Kidney epithelial cell (primary cell): Measurements from ENCODE around the gene BCAR3. TPM values are rescaled to one million over a fixed set of nuclear protein-coding genes. Genes with fewer than 3 reads are reported as not detected.

Experiments
- DNase-seq: peaks from one replicate; pipeline ENCODE4 v3.0.0-alpha.2; 2010; ENCODE audit warnings: low read depth
- H3K27me3 ChIP-seq: 2 replicates; pipeline ENCODE4 v1.6.0; 2011; ENCODE audit warnings: low read length; ENCODE audit not compliant: control insufficient read depth, insufficient read depth
- H3K36me3 ChIP-seq: 2 replicates; pipeline ENCODE4 v1.5.1; 2011; ENCODE audit warnings: low read length; ENCODE audit not compliant: control insufficient read depth, insufficient read depth
- H3K4me3 ChIP-seq: 2 replicates; pipeline ENCODE4 v1.5.1; 2011; ENCODE audit warnings: low read depth, mild to moderate bottlenecking, control low read depth, low read length
- total RNA-seq: library from RNA; depleted of rRNA; stranded (reverse); fragments of >200 nt; gene quantifications from 2 replicates; pipeline ENCODE4 v1.2.3, GENCODE V29; 2015
- TF ChIP-seq, protein P1 (sequence below): IDR thresholded peaks from 2 replicates; pipeline ENCODE4 v1.5.1; 2011; ENCODE audit warnings: mild to moderate bottlenecking, moderate library complexity, low read length, control low read depth, inconsistent platforms; ENCODE audit not compliant: insufficient read depth, poor library complexity, severe bottlenecking

BCAR3 gene
- total RNA-seq, 1 donor from 2014 or later = 93.3 TPM

DNA sequence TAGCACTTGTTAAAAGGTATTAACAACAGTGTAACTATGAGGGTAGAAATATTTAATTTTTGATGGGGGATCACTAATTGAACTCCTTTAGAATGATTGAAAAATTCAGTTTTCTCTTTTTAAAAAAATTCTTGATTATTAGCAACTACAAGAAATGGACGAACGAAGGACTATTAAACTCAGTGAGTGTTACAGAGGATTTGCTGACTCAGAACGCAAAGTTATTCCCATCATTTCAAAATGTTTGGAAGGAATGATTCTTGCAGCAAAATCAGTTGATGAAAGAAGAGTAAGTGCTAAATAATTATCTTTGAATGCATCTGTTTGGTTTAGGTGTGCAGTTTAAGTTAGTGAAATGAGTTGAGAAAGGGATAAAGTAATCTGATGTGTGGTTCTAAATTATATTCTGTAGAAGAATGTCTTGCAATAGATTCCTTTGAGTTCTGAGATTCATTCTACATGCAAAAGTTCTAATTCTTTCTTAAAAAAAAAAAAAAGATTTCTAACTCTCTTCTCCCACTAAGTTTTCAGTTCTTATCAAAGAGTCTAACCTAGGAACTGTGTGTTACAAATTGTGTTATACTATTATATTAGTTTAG is 148.8 kb downstream of the BCAR3 start:
- no peak overlapping the region for H3K4me3 ChIP-seq
- TF ChIP-seq, protein P1, sequence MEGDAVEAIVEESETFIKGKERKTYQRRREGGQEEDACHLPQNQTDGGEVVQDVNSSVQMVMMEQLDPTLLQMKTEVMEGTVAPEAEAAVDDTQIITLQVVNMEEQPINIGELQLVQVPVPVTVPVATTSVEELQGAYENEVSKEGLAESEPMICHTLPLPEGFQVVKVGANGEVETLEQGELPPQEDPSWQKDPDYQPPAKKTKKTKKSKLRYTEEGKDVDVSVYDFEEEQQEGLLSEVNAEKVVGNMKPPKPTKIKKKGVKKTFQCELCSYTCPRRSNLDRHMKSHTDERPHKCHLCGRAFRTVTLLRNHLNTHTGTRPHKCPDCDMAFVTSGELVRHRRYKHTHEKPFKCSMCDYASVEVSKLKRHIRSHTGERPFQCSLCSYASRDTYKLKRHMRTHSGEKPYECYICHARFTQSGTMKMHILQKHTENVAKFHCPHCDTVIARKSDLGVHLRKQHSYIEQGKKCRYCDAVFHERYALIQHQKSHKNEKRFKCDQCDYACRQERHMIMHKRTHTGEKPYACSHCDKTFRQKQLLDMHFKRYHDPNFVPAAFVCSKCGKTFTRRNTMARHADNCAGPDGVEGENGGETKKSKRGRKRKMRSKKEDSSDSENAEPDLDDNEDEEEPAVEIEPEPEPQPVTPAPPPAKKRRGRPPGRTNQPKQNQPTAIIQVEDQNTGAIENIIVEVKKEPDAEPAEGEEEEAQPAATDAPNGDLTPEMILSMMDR = no peak
- no peaks in the 10 kb centered on the region for H3K36me3 ChIP-seq
- DNase-seq = no peak
- H3K27me3 ChIP-seq = no peaks in the 10 kb centered on the region

DNA sequence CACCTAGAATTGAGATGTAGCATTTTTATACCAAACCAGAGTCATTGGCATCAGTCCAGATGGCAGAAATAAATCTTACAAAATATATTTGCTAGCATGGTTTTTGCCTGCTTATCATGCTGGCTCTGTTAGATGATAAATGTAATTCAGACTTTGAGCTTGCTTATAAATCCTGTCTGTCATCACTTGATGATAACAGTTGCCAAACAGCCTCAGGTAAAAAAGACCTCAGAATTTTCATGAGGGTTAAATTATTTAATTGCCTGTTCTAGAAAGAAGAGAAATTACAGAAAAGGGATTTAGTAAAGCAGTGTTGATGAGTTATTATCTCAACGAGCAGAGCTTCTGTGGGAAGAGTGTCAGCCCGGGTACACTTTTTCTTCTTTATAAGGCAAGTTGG is 150.4 kb downstream of the BCAR3 start:
- no peaks in the 10 kb centered on the region for H3K27me3 ChIP-seq
- DNase-seq = no peak
- TF ChIP-seq, protein P1 = no peak
- no peaks in the 10 kb centered on the region for H3K36me3 ChIP-seq
- no peak overlapping the region for H3K4me3 ChIP-seq

DNA sequence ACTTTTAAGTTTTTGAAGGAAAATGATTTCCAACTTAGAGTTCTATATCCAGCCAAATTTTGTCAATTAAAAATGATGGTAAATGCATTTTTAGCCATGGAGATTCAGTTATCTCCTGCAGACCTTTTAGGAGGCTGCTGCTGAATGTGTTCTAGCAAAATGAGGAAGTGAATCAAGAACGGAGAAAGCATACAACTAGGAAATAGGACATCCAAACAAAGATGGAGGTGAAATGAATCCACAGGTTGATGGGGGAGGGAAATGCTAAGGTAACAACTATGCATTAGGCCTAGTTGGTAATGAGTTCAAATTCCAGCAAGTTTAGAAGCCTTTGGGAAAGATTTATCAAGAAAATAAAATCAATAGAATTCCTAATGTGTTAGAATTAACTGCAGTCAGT is 153.2 kb downstream of the BCAR3 start:
- DNase-seq = no peak
- H3K36me3 ChIP-seq = no peaks in the 10 kb centered on the region
- no peak overlapping the region for H3K4me3 ChIP-seq
- H3K27me3 ChIP-seq = no peaks in the 10 kb centered on the region
- TF ChIP-seq, protein P1 = no peak

DNA sequence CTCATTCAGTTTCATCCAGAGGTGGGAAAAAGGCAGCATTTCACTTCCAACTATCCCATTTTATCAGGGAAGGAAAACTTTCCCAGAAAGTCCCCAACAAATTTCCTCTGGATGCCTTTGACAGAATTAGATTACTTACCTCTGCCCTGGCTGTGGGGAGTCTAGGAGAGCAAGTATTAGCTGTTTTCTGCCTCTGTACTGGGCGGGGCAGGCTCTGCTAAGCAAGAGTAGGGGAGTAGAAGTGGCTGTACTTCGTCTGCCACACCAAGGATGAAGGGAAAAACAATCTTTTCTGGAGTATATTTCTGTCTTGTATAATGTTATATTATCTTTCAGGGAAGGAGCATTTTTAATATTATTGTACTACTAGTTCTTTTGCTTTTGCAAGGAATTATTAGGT is 155.2 kb downstream of the BCAR3 start:
- no peaks in the 10 kb centered on the region for H3K36me3 ChIP-seq
- no peak for DNase-seq
- no peaks in the 10 kb centered on the region for H3K27me3 ChIP-seq
- TF ChIP-seq, protein P1 = no peak
- no peak overlapping the region for H3K4me3 ChIP-seq

DNA sequence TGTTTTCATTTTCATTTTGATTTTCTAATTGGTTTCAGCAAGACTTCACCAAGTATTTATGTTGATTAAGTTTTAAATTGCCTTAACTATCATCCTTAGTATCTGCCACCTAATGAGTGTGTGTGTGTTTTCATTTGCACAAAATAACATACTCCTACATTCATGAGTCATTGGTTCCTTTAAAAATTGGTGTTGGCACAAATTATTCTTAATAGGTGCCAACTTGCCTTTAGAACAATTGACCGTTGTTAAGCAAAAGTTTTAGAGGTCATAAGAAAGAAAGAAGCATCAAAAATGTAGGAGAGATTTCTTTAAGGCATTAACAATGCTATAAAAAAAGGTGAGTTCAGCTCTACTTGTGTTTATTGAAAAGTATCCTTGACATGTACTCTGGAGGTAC is 156.2 kb downstream of the BCAR3 start:
- no peaks in the 10 kb centered on the region for H3K36me3 ChIP-seq
- no peak for DNase-seq
- no peak overlapping the region for H3K4me3 ChIP-seq
- TF ChIP-seq, protein P1 = no peak
- no peaks in the 10 kb centered on the region for H3K27me3 ChIP-seq

DNA sequence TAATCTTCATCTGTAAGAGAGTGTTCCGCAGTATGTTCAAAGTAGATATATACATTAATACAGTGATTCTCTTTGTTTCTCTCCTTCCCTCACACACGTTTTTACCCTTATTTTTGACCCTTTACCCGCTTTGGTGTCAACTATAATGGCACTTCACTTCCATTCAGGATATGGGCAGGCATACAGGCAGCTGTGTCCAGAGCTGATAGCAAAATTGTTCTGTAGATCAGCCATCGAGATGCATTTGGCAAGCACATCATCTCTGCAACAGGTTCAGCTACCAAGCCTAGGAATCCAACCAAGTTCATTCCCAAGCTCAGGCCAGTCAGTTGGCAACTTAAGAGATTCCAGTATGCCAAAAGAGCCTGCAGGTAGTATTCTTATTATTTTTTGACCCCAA is 158.9 kb downstream of the BCAR3 start:
- Histone ChIP-seq H3K4me3 (no peak overlapping the region), H3K36me3 (no peaks in the 10 kb centered on the region), H3K27me3 (no peaks in the 10 kb centered on the region)
- DNase-seq = no peak
- TF ChIP-seq, protein P1 = no peak
